Keratinocyte (primary cell): ENCODE results near the gene MIPOL1. TPM values are rescaled to one million over a fixed set of nuclear protein-coding genes. Genes with fewer than 3 reads are reported as not detected.

ENCODE experiments used
- DNase-seq: peaks from one replicate; pipeline ENCODE4 v3.0.0-alpha.2; 2011; ENCODE audit warnings: low read depth, missing footprints, low spot score
- FAIRE-seq: peaks from 2 replicates; lab custom pipeline; 2011; peaks lifted over from hg19 to GRCh38; lab: Jason Lieb, UNC
- H2AFZ ChIP-seq: 2 replicates; pipeline ENCODE4 v1.6.0; 2012; ENCODE audit warnings: low read length, control low read depth, inconsistent platforms; ENCODE audit not compliant: control insufficient read depth
- H3K27ac ChIP-seq: 2 replicates; pipeline ENCODE4 v1.5.1; 2011; ENCODE audit warnings: low read length; ENCODE audit not compliant: control insufficient read depth, insufficient read depth
- H3K27me3 ChIP-seq: 3 replicates; pipeline ENCODE4 v1.6.0; 2011; ENCODE audit warnings: low read length; ENCODE audit not compliant: control insufficient read depth, insufficient read depth; ENCODE audit errors: extremely low read depth
- H3K36me3 ChIP-seq, 2 experiments: 2 replicates in 1 of 2; 3 replicates in 1 of 2; pipeline ENCODE4 v1.5.1; 2011; ENCODE audit warnings: low read length in 2 of 2, mild to moderate bottlenecking in 1 of 2; ENCODE audit not compliant: control insufficient read depth in 2 of 2, insufficient read depth in 2 of 2; ENCODE audit errors: extremely low read depth in 1 of 2
- H3K4me1 ChIP-seq: 3 replicates; pipeline ENCODE4 v1.5.1; 2011; ENCODE audit warnings: low read length; ENCODE audit not compliant: control insufficient read depth, insufficient read depth; ENCODE audit errors: extremely low read depth
- H3K4me2 ChIP-seq: 3 replicates; pipeline ENCODE4 v1.6.0; 2011; ENCODE audit warnings: low read depth, low read length; ENCODE audit not compliant: control insufficient read depth, insufficient read depth; ENCODE audit errors: extremely low read depth
- H3K4me3 ChIP-seq, 3 experiments: fragments of 200-600 bp in 1 of 3; sonication (generic) in 1 of 3; 2 replicates in 2 of 3; 3 replicates in 1 of 3; pipeline ENCODE4 v1.5.1; 2011 to 2016; ENCODE audit warnings: low read length in 3 of 3, mild to moderate bottlenecking in 3 of 3, control low read depth in 2 of 3, inconsistent platforms in 1 of 3, low read depth in 1 of 3, mixed read lengths in 1 of 3, mixed run types in 1 of 3, moderate library complexity in 1 of 3; ENCODE audit not compliant: control insufficient read depth in 2 of 3, insufficient read depth in 2 of 3; ENCODE audit errors: extremely low read depth in 1 of 3
- H3K79me2 ChIP-seq: 2 replicates; pipeline ENCODE4 v1.6.0; 2012; ENCODE audit warnings: low read length; ENCODE audit not compliant: control insufficient read depth, insufficient read depth
- H3K9ac ChIP-seq: 3 replicates; pipeline ENCODE4 v1.6.0; 2011; ENCODE audit warnings: low read length; ENCODE audit not compliant: control insufficient read depth, insufficient read depth; ENCODE audit errors: extremely low read depth
- H3K9me1 ChIP-seq: 3 replicates; pipeline ENCODE4 v1.6.0; 2011; ENCODE audit warnings: low read length; ENCODE audit not compliant: control insufficient read depth, insufficient read depth; ENCODE audit errors: extremely low read depth
- H3K9me3 ChIP-seq: 2 replicates; pipeline ENCODE4 v1.5.1; 2012; ENCODE audit warnings: low read depth, low read length; ENCODE audit not compliant: control insufficient read depth
- H4K20me1 ChIP-seq: 3 replicates; pipeline ENCODE4 v1.6.0; 2011; ENCODE audit warnings: low read length; ENCODE audit not compliant: control insufficient read depth, insufficient read depth; ENCODE audit errors: extremely low read depth
- EZH2 ChIP-seq: IDR thresholded peaks from one replicate; pipeline ENCODE4 v1.6.1; 2012; ENCODE audit warnings: inconsistent platforms, mild to moderate bottlenecking, low read length, moderate library complexity
- dilution Hi-C: fragments of 300-500 bp; cut with MboI; formaldehyde crosslinking; loops from one replicate; pipeline ENCODE4 v1.7.0; 2020; ENCODE audit warnings: low sequenced_read_pairs; ENCODE audit not compliant: extremely low pct_ligation_motif_present
- polyA plus RNA-seq, 5 experiments: library from polyadenylated mRNA; depleted of rRNA in 3 of 5; stranded (reverse) in 3 of 5; stranded (forward) in 1 of 5; unstranded in 1 of 5; fragments of >200 nt; gene quantifications; 1 replicate in 1 of 5; 2 replicates in 3 of 5; 3 replicates in 1 of 5; pipeline versions ENCODE4 v1.2.1 to v1.2.3, GENCODE V29; 2011 to 2012; ENCODE audit warnings: missing spikeins in 2 of 5, low read depth in 1 of 5, low replicate concordance in 1 of 5
- TF ChIP-seq, protein P1 (sequence below), 3 experiments: IDR thresholded peaks in 1 of 3; conservative IDR thresholded peaks in 1 of 3; optimal IDR thresholded peaks in 1 of 3; 2 replicates in 2 of 3; 3 replicates in 1 of 3; pipeline versions ENCODE3 to v1.5.1; 2011; ENCODE audit warnings: low read length in 3 of 3, mild to moderate bottlenecking in 3 of 3, moderate library complexity in 2 of 3, control low read depth in 1 of 3, inconsistent platforms in 1 of 3; ENCODE audit not compliant: insufficient read depth in 2 of 3; ENCODE audit errors: extremely low read depth in 1 of 3

The MIPOL1 gene
- polyA plus RNA-seq, 1 donor (not counting 4 experiments of a cell fraction or from before 2014, with no cell fraction given): 10.9 TPM

GRCh38 chr14:37406095-37406494, 208.4 kb downstream of the MIPOL1 start:
- Histone ChIP-seq H2AFZ (no peak overlapping the region), H3K9ac (no peak overlapping the region), H3K9me3 (no peaks in the 10 kb centered on the region), H3K4me1 (no peaks in the 10 kb centered on the region), H3K79me2 (no peaks in the 10 kb centered on the region), H4K20me1 (no peaks in the 10 kb centered on the region), H3K4me3 (no peak overlapping the region), H3K4me2 (no peak overlapping the region), H3K27ac (no peak overlapping the region), H3K9me1 (no peaks in the 10 kb centered on the region), H3K36me3 (no peaks in the 10 kb centered on the region), H3K27me3 (no peaks in the 10 kb centered on the region)
- dilution Hi-C loops: no loop called here
- DNase-seq: no peak
- FAIRE-seq: no peak
- no peak for TF ChIP-seq EZH2
- TF ChIP-seq, protein P1, sequence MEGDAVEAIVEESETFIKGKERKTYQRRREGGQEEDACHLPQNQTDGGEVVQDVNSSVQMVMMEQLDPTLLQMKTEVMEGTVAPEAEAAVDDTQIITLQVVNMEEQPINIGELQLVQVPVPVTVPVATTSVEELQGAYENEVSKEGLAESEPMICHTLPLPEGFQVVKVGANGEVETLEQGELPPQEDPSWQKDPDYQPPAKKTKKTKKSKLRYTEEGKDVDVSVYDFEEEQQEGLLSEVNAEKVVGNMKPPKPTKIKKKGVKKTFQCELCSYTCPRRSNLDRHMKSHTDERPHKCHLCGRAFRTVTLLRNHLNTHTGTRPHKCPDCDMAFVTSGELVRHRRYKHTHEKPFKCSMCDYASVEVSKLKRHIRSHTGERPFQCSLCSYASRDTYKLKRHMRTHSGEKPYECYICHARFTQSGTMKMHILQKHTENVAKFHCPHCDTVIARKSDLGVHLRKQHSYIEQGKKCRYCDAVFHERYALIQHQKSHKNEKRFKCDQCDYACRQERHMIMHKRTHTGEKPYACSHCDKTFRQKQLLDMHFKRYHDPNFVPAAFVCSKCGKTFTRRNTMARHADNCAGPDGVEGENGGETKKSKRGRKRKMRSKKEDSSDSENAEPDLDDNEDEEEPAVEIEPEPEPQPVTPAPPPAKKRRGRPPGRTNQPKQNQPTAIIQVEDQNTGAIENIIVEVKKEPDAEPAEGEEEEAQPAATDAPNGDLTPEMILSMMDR (optimal IDR thresholded peaks at IDR 0.05 in 1 of 3, IDR thresholded peaks at IDR 0.05 in 1 of 3, conservative IDR thresholded peaks at IDR 0.05 in 1 of 3; ENCODE audit: extremely low read depth in 1 of 3, insufficient read depth in 2 of 3, low read length in 3 of 3): no peak

DNA sequence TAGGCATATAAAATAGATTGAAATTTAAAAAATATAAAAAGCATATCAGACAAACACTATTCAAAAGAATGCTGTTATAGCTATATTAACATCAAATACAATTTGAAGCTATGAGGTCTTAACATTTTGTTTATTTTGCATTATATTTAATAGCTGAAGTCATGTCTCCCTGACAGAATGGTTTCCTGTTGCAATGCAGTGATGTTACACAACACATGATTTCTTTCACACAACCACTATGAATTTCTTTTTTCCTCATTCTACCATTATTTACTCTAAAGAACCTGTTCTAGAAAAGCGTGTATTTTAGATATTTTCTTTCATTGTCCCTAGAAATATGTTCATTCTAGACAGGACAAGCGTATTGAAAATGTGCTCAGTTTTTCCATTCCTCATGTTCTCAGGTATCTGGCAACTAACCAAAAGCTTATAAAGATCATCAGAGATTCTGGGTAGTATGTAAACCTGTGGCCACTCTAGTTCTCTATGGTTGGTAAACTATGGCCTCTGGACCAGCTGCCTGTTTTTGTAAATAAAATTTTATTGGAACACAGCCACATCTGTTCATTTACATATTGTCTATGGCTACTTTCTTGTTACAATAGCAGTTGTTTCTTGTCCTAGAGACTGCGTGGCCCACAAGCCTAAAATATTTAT, 213.5 kb downstream of the MIPOL1 start:
- H3K27me3 ChIP-seq: no peaks in the 10 kb centered on the region
- no peak overlapping the region for H3K4me2 ChIP-seq
- no peaks in the 10 kb centered on the region for H3K9me1 ChIP-seq
- H3K4me3 ChIP-seq: no peak overlapping the region
- H3K9ac ChIP-seq: no peak overlapping the region
- no peak for DNase-seq
- H3K9me3 ChIP-seq: no peaks in the 10 kb centered on the region
- H3K4me1 ChIP-seq: no peaks in the 10 kb centered on the region
- no peak overlapping the region for H2AFZ ChIP-seq
- no peaks in the 10 kb centered on the region for H3K36me3 ChIP-seq
- dilution Hi-C loops: no loop called here
- no peak for FAIRE-seq
- H4K20me1 ChIP-seq: no peaks in the 10 kb centered on the region
- TF ChIP-seq EZH2: no peak
- TF ChIP-seq, protein P1 (optimal IDR thresholded peaks at IDR 0.05 in 1 of 3, IDR thresholded peaks at IDR 0.05 in 1 of 3, conservative IDR thresholded peaks at IDR 0.05 in 1 of 3; ENCODE audit: extremely low read depth in 1 of 3, insufficient read depth in 2 of 3, low read length in 3 of 3): no peak
- H3K79me2 ChIP-seq: no peaks in the 10 kb centered on the region
- H3K27ac ChIP-seq: no peak overlapping the region
